Measurements from ENCODE around the gene MAP1LC3B2.
"Not testable (repeated sequence)": the region's sequence is repeated elsewhere in the genome, so short reads cannot be mapped to it uniquely, and the experiment has no call there.

The MAP1LC3B2 gene

GRCh38 chr12:116561181-116561821 is 2.1 kb downstream of the MAP1LC3B2 start:
- DNase-seq = no peak

GRCh38 chr12:116562090-116562489 is 2.9 kb downstream of the MAP1LC3B2 start:
- DNase-seq = no peak

- DNase-seq = no peak
These were observed 4.1 kb downstream of the MAP1LC3B2 start for GRCh38 chr12:116563262-116563661.

GRCh38 chr12:116564080-116564479 is 4.9 kb downstream of the MAP1LC3B2 start:
- no peak for DNase-seq

GRCh38 chr12:116565221-116565620 is 6.0 kb downstream of the MAP1LC3B2 start:
- DNase-seq = not testable (repeated sequence)

GRCh38 chr12:116565963-116566362 is 6.8 kb downstream of the MAP1LC3B2 start:
- DNase-seq = no peak

GRCh38 chr12:116568203-116568602 is 9.0 kb downstream of the MAP1LC3B2 start:
- DNase-seq = no peak

GRCh38 chr12:116571089-116571488 is 11.9 kb downstream of the MAP1LC3B2 start:
- DNase-seq = no peak

- DNase-seq = no peak
These were observed 14.6 kb downstream of the MAP1LC3B2 start for GRCh38 chr12:116573776-116574175.

GRCh38 chr12:116575754-116576153 is 16.6 kb downstream of the MAP1LC3B2 start:
- not testable (repeated sequence) for DNase-seq

- no peak for DNase-seq
These were observed 18.0 kb downstream of the MAP1LC3B2 start for GRCh38 chr12:116577154-116577561.

GRCh38 chr12:116578051-116578450 is 18.9 kb downstream of the MAP1LC3B2 start:
- DNase-seq = no peak

GRCh38 chr12:116582610-116583009 is 23.4 kb downstream of the MAP1LC3B2 start:
- DNase-seq = no peak

GRCh38 chr12:116583129-116583694 is 24.0 kb downstream of the MAP1LC3B2 start:
- DNase-seq = no peak

- DNase-seq = no peak
These were observed 28.1 kb downstream of the MAP1LC3B2 start for GRCh38 chr12:116587270-116587669.

GRCh38 chr12:116588390-116589028 is 29.3 kb downstream of the MAP1LC3B2 start:
- no peak for DNase-seq

- no peak for DNase-seq
These were observed 30.4 kb downstream of the MAP1LC3B2 start for GRCh38 chr12:116589581-116589980.

GRCh38 chr12:116590561-116590960 is 31.4 kb downstream of the MAP1LC3B2 start:
- no peak for DNase-seq

GRCh38 chr12:116591855-116592637 is 32.9 kb downstream of the MAP1LC3B2 start:
- DNase-seq = no peak

GRCh38 chr12:116592731-116593130 is 33.5 kb downstream of the MAP1LC3B2 start:
- DNase-seq = peak; percentile 60 to 72

- peak; percentile 93 to 94 for DNase-seq
These were observed 35.3 kb downstream of the MAP1LC3B2 start for GRCh38 chr12:116594325-116595038.

- DNase-seq = no peak
These were observed 36.0 kb downstream of the MAP1LC3B2 start for GRCh38 chr12:116595186-116595585.

- no peak for DNase-seq
These were observed 36.5 kb downstream of the MAP1LC3B2 start for GRCh38 chr12:116595672-116596071.
